Body of pancreas (tissue), 4 donors: ENCODE data around the gene IVNS1ABP. TPM values are rescaled to one million over a fixed set of nuclear protein-coding genes. Genes with fewer than 3 reads are reported as not detected.

ENCODE experiments used
- ATAC-seq: fragments of 150-250 bp; one replicate; pipeline ENCODE4 v1.9.1; 2016
- DNase-seq, 4 donors: peaks; one replicate each; pipeline ENCODE4 v3.0.0-alpha.2; 2019
- H3K27ac ChIP-seq, 4 donors: fragments of 200-600 bp; sonication (generic); 1 replicate in 3 of 4; 2 replicates in 1 of 4; pipeline versions ENCODE4 v1.5.1 to v1.6.1; 2016 to 2019; ENCODE audit warnings: mild to moderate bottlenecking in 1 of 4, mixed read lengths in 1 of 4, moderate library complexity in 1 of 4
- H3K27me3 ChIP-seq, 2 donors: fragments of 200-600 bp; sonication (generic); one replicate each; pipeline ENCODE4 v1.6.0; 2016; ENCODE audit warnings: mild to moderate bottlenecking in 1 of 2
- H3K36me3 ChIP-seq, 2 donors: fragments of 200-600 bp; sonication (generic); replicated peaks in 1 of 2; 2 replicates each; pipeline ENCODE4 v1.5.1; 2016; ENCODE audit warnings: low read depth in 2 of 2; ENCODE audit not compliant: insufficient read depth in 1 of 2
- H3K4me1 ChIP-seq: fragments of 200-600 bp; sonication (generic); one replicate; pipeline ENCODE4 v1.6.0; 2016
- H3K4me3 ChIP-seq, 2 donors: fragments of 200-600 bp; sonication (generic); 1 replicate in 1 of 2; 2 replicates in 1 of 2; pipeline ENCODE4 v1.5.1; 2016 to 2019
- H3K9me3 ChIP-seq, 3 donors: fragments of 200-600 bp; sonication (generic); 1 replicate in 2 of 3; 2 replicates in 1 of 3; pipeline ENCODE4 v1.5.1; 2016
- CTCF ChIP-seq, 7 experiments: fragments of 450-650 bp in 4 of 7; fragments of 200-600 bp in 3 of 7; sonication (generic) in 3 of 7; IDR thresholded peaks; one replicate each; pipeline ENCODE4 v1.5.1; 2016 to 2019; ENCODE audit warnings: antibody characterized with exemption in 7 of 7
- POLR2A ChIP-seq, 3 donors: fragments of 450-650 bp; IDR thresholded peaks; one replicate each; pipeline ENCODE4 v1.6.1; 2016; ENCODE audit warnings: antibody characterized with exemption in 3 of 3, mild to moderate bottlenecking in 2 of 3
- WGBS, 2 donors: methylation state at CpG; one replicate each; pipeline ENCODE4 v1.1.5; 2017; 5-methylcytosine and 5-hydroxymethylcytosine counted together
- intact Hi-C: fragments of 100-400 bp; cut with DNase I; formaldehyde crosslinking; loops from one replicate; pipeline ENCODE4 v1.15.1; 2023
- total RNA-seq, 2 donors: library from RNA; depleted of rRNA; stranded (reverse); fragments of >200 nt; gene quantifications; one replicate each; pipeline ENCODE4 v1.1.0, GENCODE V29; 2016

Gene IVNS1ABP
- total RNA-seq, 2 donors from 2014 or later, result 33.6 to 43.8 TPM

- ATAC-seq, result no peak
- Histone ChIP-seq H3K27ac (no peak overlapping the region), H3K27me3 (no peaks in the 10 kb centered on the region), H3K9me3 (no peaks in the 10 kb centered on the region), H3K36me3 (no peaks in the 10 kb centered on the region), H3K4me3 (no peak overlapping the region), H3K4me1 (no peaks in the 10 kb centered on the region)
- intact Hi-C loops, result no loop called here
- 88 to 92% methylated on average over 3 of the region's 3 CpGs for WGBS, 2 donors
- TF ChIP-seq CTCF (IDR thresholded peaks at IDR 0.05) (no peak), POLR2A (IDR thresholded peaks at IDR 0.05) (no peak)
- no peak for DNase-seq
Measured at GRCh38 chr1:185358957-185359356, 41.9 kb upstream of the IVNS1ABP start.

- no peak for ATAC-seq
Measured at GRCh38 chr1:185355947-185356346, 38.9 kb upstream of the IVNS1ABP start.

GRCh38 chr1:185353124-185353523 is 36.1 kb upstream of the IVNS1ABP start:
- H3K4me1 ChIP-seq, result peaks cover 5% of the 10 kb centered on the region
- 85 to 95% methylated on average over 4 of the region's 4 CpGs for WGBS, 2 donors
- no peaks in the 10 kb centered on the region for H3K36me3 ChIP-seq
- ATAC-seq, result no peak
- H3K4me3 ChIP-seq, result no peak overlapping the region
- H3K27me3 ChIP-seq, result no peaks in the 10 kb centered on the region
- no peak for DNase-seq
- intact Hi-C loops, result no loop called here
- H3K27ac ChIP-seq, result no peak overlapping the region
- TF ChIP-seq CTCF (IDR thresholded peaks at IDR 0.05), result no peak
- no peak for TF ChIP-seq POLR2A (IDR thresholded peaks at IDR 0.05)
- H3K9me3 ChIP-seq, result no peaks in the 10 kb centered on the region

More at GRCh38 chr1:185355947-185356346, 38.9 kb upstream of the IVNS1ABP start:
- intact Hi-C loops, result no loop called here
- Histone ChIP-seq H3K4me3 (no peak overlapping the region), H3K27me3 (no peaks in the 10 kb centered on the region), H3K36me3 (no peaks in the 10 kb centered on the region), H3K9me3 (no peaks in the 10 kb centered on the region), H3K4me1 (no peaks in the 10 kb centered on the region), H3K27ac (no peak overlapping the region)
- no peak for TF ChIP-seq POLR2A (IDR thresholded peaks at IDR 0.05)
- 83 to 86% methylated on average over 2 of the region's 2 CpGs for WGBS, 2 donors
- DNase-seq, result no peak

DNA sequence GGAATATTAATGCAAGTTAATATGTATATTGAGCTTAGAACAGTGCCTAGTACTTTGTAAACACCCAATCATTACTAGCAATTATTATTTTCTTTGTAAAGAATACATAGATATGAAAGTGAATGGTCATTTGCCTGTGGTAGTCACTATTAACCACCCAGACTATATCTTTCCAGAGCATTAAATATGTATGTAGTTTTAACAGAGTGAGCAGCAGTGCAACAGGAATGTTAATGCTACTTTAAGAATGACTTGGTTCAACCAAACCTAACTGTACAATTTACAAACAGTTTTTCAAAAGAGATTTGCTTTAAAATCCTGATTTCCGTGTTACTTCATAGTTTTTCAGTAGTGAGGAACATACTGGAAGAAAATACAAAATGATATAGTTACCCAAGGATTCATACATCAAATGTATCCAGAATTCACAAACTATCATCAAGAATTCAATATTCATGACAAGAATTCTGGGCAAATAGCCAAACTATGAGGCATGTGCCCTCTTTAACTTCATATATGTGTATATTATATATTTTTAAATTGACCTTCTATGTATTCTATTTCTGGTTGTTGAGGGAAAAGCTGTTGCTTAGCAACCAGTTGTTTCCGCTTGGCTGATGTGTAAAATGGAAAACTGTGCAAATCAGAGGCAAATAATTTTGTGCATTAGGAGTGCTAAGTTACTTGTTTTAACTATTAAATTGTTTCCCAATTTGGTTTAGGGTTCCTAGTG is 34.9 kb upstream of the IVNS1ABP start:
- Histone ChIP-seq H3K4me1 (peaks cover 5% of the 10 kb centered on the region), H3K36me3 (no peaks in the 10 kb centered on the region), H3K27me3 (no peaks in the 10 kb centered on the region), H3K9me3 (no peaks in the 10 kb centered on the region), H3K4me3 (no peak overlapping the region), H3K27ac (no peak overlapping the region)
- no peak for DNase-seq
- intact Hi-C loops, result no loop called here
- 87 to 93% methylated on average over 2 of the region's 2 CpGs for WGBS, 2 donors
- no peak for ATAC-seq
- no peak for TF ChIP-seq CTCF (IDR thresholded peaks at IDR 0.05)
- TF ChIP-seq POLR2A (IDR thresholded peaks at IDR 0.05), result no peak

GRCh38 chr1:185350027-185350442 is 33.0 kb upstream of the IVNS1ABP start:
- Histone ChIP-seq H3K4me3 (no peak overlapping the region), H3K9me3 (no peaks in the 10 kb centered on the region), H3K36me3 (no peaks in the 10 kb centered on the region), H3K27ac (no peak overlapping the region), H3K27me3 (no peaks in the 10 kb centered on the region), H3K4me1 (peaks cover 5% of the 10 kb centered on the region)
- DNase-seq (no peak), ATAC-seq (no peak)
- no peak for TF ChIP-seq POLR2A (IDR thresholded peaks at IDR 0.05)
- TF ChIP-seq CTCF (IDR thresholded peaks at IDR 0.05), result no peak
- intact Hi-C loops, result no loop called here
- WGBS, 2 donors, result 92 to 95% methylated on average over 2 of the region's 2 CpGs
